ENCODE measurements around the gene PPIL4.
A peak's percentile ranks its signal among the peaks of the same experiment; 100 is the strongest.

Gene PPIL4

DNA sequence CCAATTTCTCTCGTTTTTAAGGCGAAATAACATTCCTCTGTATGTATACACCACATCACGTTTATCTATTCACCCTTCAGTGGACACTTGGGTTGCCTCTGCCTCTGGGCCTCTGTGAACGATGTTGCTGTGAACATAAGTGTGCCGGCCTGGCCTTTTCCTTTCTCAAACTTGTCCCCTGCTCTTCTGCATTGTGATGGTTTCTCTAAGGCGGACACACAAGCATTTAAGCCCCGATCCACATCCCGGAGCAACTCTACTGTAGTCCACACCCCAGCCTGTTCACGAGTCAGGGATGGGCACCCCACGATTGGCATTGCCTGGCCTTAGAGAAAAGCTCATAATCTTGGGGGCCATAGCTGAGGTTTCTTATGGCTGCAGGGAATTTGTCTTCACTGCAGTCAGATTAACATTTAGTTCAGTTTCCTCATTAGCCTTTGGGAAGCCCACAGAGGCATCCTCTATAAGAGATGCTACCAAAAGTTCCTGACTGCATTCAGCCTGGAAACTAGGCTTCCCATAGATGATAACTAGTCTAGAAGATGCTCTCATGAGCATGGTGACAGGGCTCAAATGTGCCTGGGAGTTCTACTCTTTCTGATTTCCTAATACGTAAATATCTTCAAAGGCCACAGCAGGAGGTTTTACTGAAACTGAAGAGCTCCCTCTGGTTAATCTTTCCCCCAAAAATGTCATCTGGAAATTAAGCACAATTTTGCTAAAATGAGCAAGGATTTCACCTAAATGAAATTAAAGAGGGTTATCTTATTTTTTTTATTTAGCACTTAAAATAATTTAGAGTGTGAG lies 61.8 kb downstream of the PPIL4 start:
- TF ChIP-seq, protein P1, sequence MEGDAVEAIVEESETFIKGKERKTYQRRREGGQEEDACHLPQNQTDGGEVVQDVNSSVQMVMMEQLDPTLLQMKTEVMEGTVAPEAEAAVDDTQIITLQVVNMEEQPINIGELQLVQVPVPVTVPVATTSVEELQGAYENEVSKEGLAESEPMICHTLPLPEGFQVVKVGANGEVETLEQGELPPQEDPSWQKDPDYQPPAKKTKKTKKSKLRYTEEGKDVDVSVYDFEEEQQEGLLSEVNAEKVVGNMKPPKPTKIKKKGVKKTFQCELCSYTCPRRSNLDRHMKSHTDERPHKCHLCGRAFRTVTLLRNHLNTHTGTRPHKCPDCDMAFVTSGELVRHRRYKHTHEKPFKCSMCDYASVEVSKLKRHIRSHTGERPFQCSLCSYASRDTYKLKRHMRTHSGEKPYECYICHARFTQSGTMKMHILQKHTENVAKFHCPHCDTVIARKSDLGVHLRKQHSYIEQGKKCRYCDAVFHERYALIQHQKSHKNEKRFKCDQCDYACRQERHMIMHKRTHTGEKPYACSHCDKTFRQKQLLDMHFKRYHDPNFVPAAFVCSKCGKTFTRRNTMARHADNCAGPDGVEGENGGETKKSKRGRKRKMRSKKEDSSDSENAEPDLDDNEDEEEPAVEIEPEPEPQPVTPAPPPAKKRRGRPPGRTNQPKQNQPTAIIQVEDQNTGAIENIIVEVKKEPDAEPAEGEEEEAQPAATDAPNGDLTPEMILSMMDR (IDR thresholded peaks at IDR 0.05; ENCODE audit: low read depth, low read length, missing control alignments) = no peak
- DNase-seq (ENCODE audit: low read depth) = no peak
- peak overlapping the region; percentile 50 for H3K4me3 ChIP-seq (ENCODE audit: low read depth, low read length)

DNA sequence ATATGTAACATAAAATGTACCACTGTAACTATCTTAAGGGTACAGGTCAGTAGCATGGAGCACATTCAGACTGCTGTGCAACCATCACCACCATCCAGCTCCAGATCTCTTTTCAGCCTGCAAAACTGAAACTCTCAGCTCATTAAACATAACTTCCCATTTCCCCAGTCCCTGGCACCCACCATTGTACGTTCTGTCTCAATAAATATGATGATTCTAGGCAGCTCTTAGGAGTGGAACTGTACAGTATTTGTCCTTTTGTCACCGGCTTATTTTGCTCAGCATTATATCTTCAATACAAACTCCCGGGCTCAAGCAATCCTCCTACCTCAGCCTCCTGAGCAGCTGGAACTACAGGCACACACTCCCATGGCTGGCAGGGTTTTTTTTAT lies 62.5 kb downstream of the PPIL4 start:
- TF ChIP-seq, protein P1 (IDR thresholded peaks at IDR 0.05; ENCODE audit: low read depth, low read length, missing control alignments) = no peak
- peak overlapping the region; percentile 50 for H3K4me3 ChIP-seq (ENCODE audit: low read depth, low read length)
- DNase-seq (ENCODE audit: low read depth) = no peak

DNA sequence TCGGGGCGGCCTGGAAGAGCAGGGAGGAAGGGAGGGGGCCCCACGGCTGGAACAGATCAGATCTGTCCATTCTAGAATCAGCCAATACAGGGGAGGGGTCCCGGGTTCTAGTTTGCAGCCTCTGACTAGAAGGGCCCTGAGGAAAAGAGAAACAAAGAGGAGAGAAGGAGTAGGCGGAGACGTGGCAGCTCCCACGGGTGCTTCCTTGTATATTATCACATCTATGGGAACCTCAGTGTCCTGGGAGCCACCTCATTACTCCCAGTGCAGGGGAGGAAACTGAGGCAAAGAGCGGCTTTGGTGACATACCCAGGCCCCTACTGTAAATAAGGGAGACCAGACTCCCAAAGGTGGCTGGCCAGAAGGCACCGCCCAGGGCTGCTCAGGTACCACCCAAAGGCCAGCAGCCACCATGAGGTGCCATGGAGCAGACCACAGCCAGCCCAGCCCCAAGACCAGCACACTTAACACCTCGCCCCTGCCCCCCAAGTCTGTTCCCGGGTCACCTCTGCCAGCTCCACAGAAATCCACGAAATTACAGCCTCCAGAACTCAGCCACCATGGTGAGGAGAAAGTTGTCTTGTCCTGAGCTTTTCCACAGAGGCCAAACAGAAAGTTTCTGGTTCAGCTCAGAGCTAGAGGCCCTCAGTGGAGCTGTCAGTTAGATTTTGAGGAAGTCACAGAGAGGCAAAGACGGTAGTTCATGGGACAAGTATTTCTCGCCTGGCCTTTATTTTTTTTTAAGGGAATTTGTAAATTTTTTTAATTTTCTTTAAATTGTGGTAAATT lies 63.1 kb downstream of the PPIL4 start:
- DNase-seq (ENCODE audit: low read depth) = no peak
- TF ChIP-seq, protein P1 (IDR thresholded peaks at IDR 0.05; ENCODE audit: low read depth, low read length, missing control alignments) = no peak
- H3K4me3 ChIP-seq (ENCODE audit: low read depth, low read length) = peak overlapping the region; percentile 50

DNA sequence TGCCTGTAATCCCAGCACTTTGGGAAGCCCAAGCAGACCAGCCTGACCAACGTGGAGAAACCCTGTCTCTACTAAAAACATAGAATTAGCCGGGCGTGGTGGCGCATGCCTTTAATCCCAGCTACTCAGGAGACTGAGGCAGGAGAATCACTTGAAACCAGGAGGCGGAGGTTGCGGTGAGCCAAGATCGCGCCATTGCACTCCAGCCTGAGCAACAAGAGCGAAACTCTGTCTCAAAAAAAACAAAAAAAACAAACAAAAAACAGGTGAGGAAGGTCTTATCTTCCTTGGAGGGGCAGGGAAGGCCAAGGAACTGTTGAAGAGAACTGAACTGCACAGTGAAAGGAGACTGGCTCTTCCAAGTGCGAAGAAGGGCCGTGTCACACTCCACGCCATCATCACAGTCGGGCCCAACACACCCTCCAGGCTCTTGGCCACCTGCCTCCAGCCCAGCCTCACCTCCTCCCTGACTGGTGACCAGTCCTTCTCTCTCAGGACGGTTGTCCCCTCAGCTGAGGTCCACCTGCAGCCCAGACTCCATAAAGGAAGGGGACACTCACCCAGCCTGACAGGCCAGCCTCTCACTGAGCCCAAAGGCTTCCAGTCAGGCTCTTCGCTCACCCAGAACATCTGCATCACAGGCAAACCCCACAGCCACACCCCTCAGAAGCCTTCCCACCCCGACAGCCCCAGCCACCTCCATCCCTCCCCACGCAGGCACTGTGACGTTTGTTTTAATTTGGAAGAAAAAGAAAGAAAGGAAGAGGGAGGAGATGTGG lies 65.2 kb downstream of the PPIL4 start:
- TF ChIP-seq, protein P1 (IDR thresholded peaks at IDR 0.05; ENCODE audit: low read depth, low read length, missing control alignments) = no peak

DNA sequence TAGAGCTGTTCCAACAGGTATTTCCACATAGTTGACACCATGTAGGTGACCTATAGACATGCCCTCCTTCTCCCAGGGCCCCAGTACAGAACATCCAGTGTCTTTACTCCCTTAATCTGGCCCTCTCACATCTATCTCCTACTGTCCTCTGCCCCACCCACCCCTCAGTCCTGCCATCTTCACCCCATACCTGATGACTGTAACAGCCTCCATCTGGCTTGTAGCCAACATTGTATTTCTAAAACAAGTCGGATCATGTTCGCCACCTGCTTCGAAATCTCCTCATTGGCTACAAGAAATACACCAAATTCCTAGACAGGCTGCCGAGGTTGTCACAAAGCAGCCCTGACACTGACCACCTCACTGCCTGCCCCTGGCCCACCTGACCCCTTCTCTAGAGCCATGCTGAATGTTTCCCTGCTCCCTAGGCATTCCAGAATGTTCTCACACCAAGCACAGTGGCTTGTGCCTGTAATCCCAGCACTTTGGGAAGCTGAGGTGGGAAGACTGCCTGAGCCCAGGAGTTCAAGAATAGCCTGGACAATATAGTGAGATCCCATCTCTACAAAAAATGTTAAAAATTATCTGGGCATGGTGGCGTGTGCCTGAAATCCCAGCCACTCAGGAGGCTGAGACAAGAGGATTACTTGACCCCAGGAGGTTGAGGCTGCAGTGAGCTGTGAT lies 67.1 kb downstream of the PPIL4 start:
- TF ChIP-seq, protein P1 (IDR thresholded peaks at IDR 0.05; ENCODE audit: low read depth, low read length, missing control alignments) = no peak
- peak overlapping the region; percentile 12; the same call in 1 of the 2 replicates for H3K4me3 ChIP-seq (ENCODE audit: low read depth, low read length)
- no peak for DNase-seq (ENCODE audit: low read depth)

More for the DNA sequence above, 65.2 kb downstream of the PPIL4 start:
- no peak for DNase-seq (ENCODE audit: low read depth)
- H3K4me3 ChIP-seq (ENCODE audit: low read depth, low read length) = peak overlapping the region; percentile 50

DNA sequence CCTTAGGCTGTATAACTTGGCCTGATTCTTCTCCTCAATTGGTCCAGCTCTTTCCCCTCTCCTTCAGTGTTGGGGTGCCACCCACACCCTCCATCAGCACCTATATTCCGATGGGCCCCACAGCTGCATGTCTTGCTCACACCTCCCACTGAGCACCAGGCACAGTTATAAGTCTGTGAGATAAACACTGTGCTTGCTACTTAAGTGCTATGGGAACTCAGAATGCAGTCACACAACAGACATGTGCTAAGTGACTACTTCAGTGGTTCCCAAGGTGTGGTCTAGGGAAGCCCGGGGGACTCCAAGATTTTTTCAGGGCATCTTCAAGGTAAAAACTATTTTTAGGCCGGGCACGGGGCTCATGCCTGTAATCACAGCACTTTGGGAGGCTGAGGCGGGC lies 68.3 kb downstream of the PPIL4 start:
- TF ChIP-seq, protein P1 (IDR thresholded peaks at IDR 0.05; ENCODE audit: low read depth, low read length, missing control alignments) = no peak
- H3K4me3 ChIP-seq (ENCODE audit: low read depth, low read length) = no peak overlapping the region
- no peak for DNase-seq (ENCODE audit: low read depth)

Data from GM12864 (cell line).